GM21529 (cell line): ENCODE measurements around the gene TTLL5.

Source experiments
- ATAC-seq: cut with Tn5 transposase; IDR thresholded peaks from one replicate; pipeline ENCODE4 v1.9.1; 2021; ENCODE audit not compliant: unreplicated experiment

Gene TTLL5

GRCh38 chr14:75700295-75700694 lies 39.2 kb downstream of the TTLL5 start:
- no peak for ATAC-seq

- ATAC-seq: no peak
These were observed 41.1 kb downstream of the TTLL5 start for GRCh38 chr14:75702122-75702521.

- ATAC-seq: no peak
These were observed 41.7 kb downstream of the TTLL5 start for GRCh38 chr14:75702616-75703261.

GRCh38 chr14:75703467-75703866 lies 42.4 kb downstream of the TTLL5 start:
- no peak for ATAC-seq

GRCh38 chr14:75705014-75705413 lies 44.0 kb downstream of the TTLL5 start:
- ATAC-seq: no peak

- no peak for ATAC-seq
These were observed 48.3 kb downstream of the TTLL5 start for GRCh38 chr14:75709207-75709812.

- ATAC-seq: peak; percentile 48
These were observed 50.2 kb downstream of the TTLL5 start for GRCh38 chr14:75711105-75711795.

- no peak for ATAC-seq
These were observed 50.8 kb downstream of the TTLL5 start for GRCh38 chr14:75711796-75712211.

GRCh38 chr14:75714991-75715390 lies 53.9 kb downstream of the TTLL5 start:
- ATAC-seq: no peak

GRCh38 chr14:75715926-75716780 lies 55.1 kb downstream of the TTLL5 start:
- no peak for ATAC-seq

- no peak for ATAC-seq
These were observed 56.7 kb downstream of the TTLL5 start for GRCh38 chr14:75717729-75718128.

GRCh38 chr14:75718199-75718598 lies 57.2 kb downstream of the TTLL5 start:
- no peak for ATAC-seq

- no peak for ATAC-seq
These were observed 59.1 kb downstream of the TTLL5 start for GRCh38 chr14:75720116-75720515.

GRCh38 chr14:75720842-75721498 lies 59.9 kb downstream of the TTLL5 start:
- no peak for ATAC-seq

GRCh38 chr14:75723716-75724115 lies 62.7 kb downstream of the TTLL5 start:
- no peak for ATAC-seq

GRCh38 chr14:75724414-75725204 lies 63.6 kb downstream of the TTLL5 start:
- no peak for ATAC-seq

GRCh38 chr14:75725481-75725880 lies 64.4 kb downstream of the TTLL5 start:
- no peak for ATAC-seq

GRCh38 chr14:75726321-75726720 lies 65.3 kb downstream of the TTLL5 start:
- ATAC-seq: no peak

- no peak for ATAC-seq
These were observed 66.1 kb downstream of the TTLL5 start for GRCh38 chr14:75727124-75727523.

GRCh38 chr14:75732888-75733287 lies 71.8 kb downstream of the TTLL5 start:
- ATAC-seq: no peak
